GM13976 (cell line): ENCODE measurements around the gene FMOD.

Experiments
- DNase-seq: peaks from one replicate; pipeline ENCODE4 v3.0.0; 2012; ENCODE audit warnings: low spot score
- in situ Hi-C: fragments of 300-500 bp; cut with MboI; formaldehyde crosslinking; loops from one replicate; pipeline ENCODE4 v1.12.0; 2022; ENCODE audit warnings: low sequenced_read_pairs, mixed read lengths, inconsistent platforms; ENCODE audit not compliant: unreplicated experiment
- TF ChIP-seq, protein P1 (sequence below): IDR thresholded peaks from 2 replicates; pipeline ENCODE4 v1.5.1; 2012; ENCODE audit warnings: borderline replicate concordance, mild to moderate bottlenecking; ENCODE audit not compliant: insufficient read depth; ENCODE audit errors: extremely low read depth, missing control alignments, control extremely low read depth

Gene FMOD

DNA sequence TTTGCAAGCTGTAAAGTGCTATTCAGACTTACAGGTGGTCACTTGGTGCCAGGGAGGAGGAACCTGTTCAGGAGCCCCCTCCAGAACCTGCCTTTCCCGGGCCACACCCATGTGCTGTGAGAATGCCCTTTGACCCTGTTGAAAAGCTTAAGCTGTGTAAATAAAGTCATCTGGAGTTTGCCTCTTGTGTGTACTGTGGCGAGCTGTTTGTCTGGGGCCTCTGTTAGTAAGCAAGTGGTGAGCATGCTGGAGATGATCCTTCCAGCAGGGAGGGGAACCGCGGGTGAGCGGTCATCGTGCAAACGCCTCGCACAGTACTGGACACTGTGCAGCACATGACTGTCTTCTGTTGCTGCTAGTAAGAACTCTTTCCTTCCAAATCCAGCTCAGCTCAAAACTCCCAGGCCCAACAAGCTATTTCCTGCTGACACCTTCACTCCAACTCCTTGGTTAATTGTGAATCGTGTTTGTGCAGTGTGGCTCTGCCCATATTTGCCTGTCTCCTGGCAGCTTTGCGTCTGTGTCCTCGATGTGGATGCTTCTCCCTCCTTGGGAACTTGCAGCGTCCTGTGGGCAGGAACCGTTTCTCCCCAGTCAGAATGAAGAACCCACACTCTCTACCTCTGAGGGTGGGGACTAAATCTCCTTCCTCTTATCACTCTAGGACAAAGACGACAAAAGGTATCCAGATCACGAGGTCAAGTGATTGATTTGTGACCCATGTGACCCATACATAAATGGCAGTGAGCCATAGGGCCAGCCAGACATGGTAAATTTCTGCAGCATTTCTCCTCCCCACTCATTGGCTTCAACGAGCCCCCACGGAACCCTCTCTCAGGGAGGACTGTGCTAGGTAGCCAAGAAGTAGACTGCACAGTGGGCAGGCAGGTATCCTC is 59.5 kb downstream of the FMOD start:
- in situ Hi-C loops, result no loop called here
- DNase-seq, result no peak
- TF ChIP-seq, protein P1, sequence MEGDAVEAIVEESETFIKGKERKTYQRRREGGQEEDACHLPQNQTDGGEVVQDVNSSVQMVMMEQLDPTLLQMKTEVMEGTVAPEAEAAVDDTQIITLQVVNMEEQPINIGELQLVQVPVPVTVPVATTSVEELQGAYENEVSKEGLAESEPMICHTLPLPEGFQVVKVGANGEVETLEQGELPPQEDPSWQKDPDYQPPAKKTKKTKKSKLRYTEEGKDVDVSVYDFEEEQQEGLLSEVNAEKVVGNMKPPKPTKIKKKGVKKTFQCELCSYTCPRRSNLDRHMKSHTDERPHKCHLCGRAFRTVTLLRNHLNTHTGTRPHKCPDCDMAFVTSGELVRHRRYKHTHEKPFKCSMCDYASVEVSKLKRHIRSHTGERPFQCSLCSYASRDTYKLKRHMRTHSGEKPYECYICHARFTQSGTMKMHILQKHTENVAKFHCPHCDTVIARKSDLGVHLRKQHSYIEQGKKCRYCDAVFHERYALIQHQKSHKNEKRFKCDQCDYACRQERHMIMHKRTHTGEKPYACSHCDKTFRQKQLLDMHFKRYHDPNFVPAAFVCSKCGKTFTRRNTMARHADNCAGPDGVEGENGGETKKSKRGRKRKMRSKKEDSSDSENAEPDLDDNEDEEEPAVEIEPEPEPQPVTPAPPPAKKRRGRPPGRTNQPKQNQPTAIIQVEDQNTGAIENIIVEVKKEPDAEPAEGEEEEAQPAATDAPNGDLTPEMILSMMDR, result no peak
